GM12873 (cell line): ENCODE results near the gene SP6.

Experiments
- CTCF ChIP-seq: IDR thresholded peaks from 2 replicates; pipeline ENCODE4 v1.5.1; 2012; ENCODE audit warnings: low read depth, mild to moderate bottlenecking, moderate library complexity, low read length, control low read depth; ENCODE audit not compliant: insufficient read depth; ENCODE audit errors: missing control alignments

Gene SP6

GRCh38 chr17:47850692-47851573 lies at the start of gene SP6:
TSS of gene SP6 (minus strand) at chr17:47851163. CDS start at chr17:47848429, 2,734 bp downstream.
- TF ChIP-seq CTCF = no peak

GRCh38 chr17:47899643-47900042 lies 48.7 kb upstream of the SP6 start:
- no peak for TF ChIP-seq CTCF

- no peak for TF ChIP-seq CTCF
These were observed 47.3 kb upstream of the SP6 start for GRCh38 chr17:47898241-47898640.

GRCh38 chr17:47897561-47897960 lies 46.6 kb upstream of the SP6 start:
- no peak for TF ChIP-seq CTCF

GRCh38 chr17:47896672-47897490 lies 45.9 kb upstream of the SP6 start:
- TF ChIP-seq CTCF = no peak

GRCh38 chr17:47895856-47896671 lies 45.1 kb upstream of the SP6 start, which contains the start of gene SP2:
TSS of gene SP2 (plus strand) at chr17:47896236. CDS start at chr17:47896287, 51 bp downstream.
- no peak for TF ChIP-seq CTCF
